ENCODE results near the gene HDGFL2.

The HDGFL2 gene

GRCh38 chr19:4455719-4456475 is 16.2 kb upstream of the HDGFL2 start:
- TF ChIP-seq CTCF (IDR thresholded peaks at IDR 0.05; ENCODE audit: insufficient read depth, low read depth, low read length, missing control alignments), result no peak
- DNase-seq (ENCODE audit: low read depth), result peak; percentile 16

GRCh38 chr19:4456476-4456842 is 15.6 kb upstream of the HDGFL2 start:
- peak; percentile 70 for DNase-seq (ENCODE audit: low read depth)
- peak overlapping the region; percentile 84 for H3K4me3 ChIP-seq (ENCODE audit: low read length)
- TF ChIP-seq CTCF (IDR thresholded peaks at IDR 0.05; ENCODE audit: insufficient read depth, low read depth, low read length, missing control alignments), result no peak

More at GRCh38 chr19:4455719-4456475, 16.2 kb upstream of the HDGFL2 start:
- H3K4me3 ChIP-seq (ENCODE audit: low read length), result peak overlapping the region; percentile 84

- peak; percentile 52 for DNase-seq (ENCODE audit: low read depth)
- no peak for TF ChIP-seq CTCF (IDR thresholded peaks at IDR 0.05; ENCODE audit: insufficient read depth, low read depth, low read length, missing control alignments)
Measured at GRCh38 chr19:4456843-4457653, 15.0 kb upstream of the HDGFL2 start.

GRCh38 chr19:4457654-4458395 is 14.3 kb upstream of the HDGFL2 start, which contains the start of gene UBXN6:
Gene UBXN6 (minus strand): TSS chr19:4457794. CDS start chr19:4457697, 97 bp downstream.
- peak; percentile 99 for DNase-seq (ENCODE audit: low read depth)
- TF ChIP-seq CTCF (IDR thresholded peaks at IDR 0.05; ENCODE audit: insufficient read depth, low read depth, low read length, missing control alignments), result no peak
- H3K4me3 ChIP-seq (ENCODE audit: low read length), result peak within 1 kb of the TSS; percentile 84

More at GRCh38 chr19:4456843-4457653, 15.0 kb upstream of the HDGFL2 start:
- peak overlapping the region; percentile 84 for H3K4me3 ChIP-seq (ENCODE audit: low read length)

GRCh38 chr19:4464815-4465581 is 7.1 kb upstream of the HDGFL2 start:
- TF ChIP-seq CTCF (IDR thresholded peaks at IDR 0.05; ENCODE audit: insufficient read depth, low read depth, low read length, missing control alignments), result no peak
- no peak for DNase-seq (ENCODE audit: low read depth)
- no peak overlapping the region for H3K4me3 ChIP-seq (ENCODE audit: low read length)

GRCh38 chr19:4467835-4468234 is 4.3 kb upstream of the HDGFL2 start:
- no peak for DNase-seq (ENCODE audit: low read depth)
- H3K4me3 ChIP-seq (ENCODE audit: low read length), result no peak overlapping the region
- no peak for TF ChIP-seq CTCF (IDR thresholded peaks at IDR 0.05; ENCODE audit: insufficient read depth, low read depth, low read length, missing control alignments)
